HEK293T (cell line): ENCODE measurements around the gene KRTAP20-2.

ENCODE experiments used
- CTCF ChIA-PET: fragments of 350-600 bp; formaldehyde crosslinking; extraction: SDS; loops from one replicate; lab custom pipeline; 2021; ENCODE audit warnings: antibody characterized with exemption, inconsistent platforms; lab: Yijun Ruan, JAX
- POLR2A ChIA-PET: fragments of 350-600 bp; formaldehyde crosslinking; extraction: SDS; loops from one replicate; lab custom pipeline; 2020; ENCODE audit warnings: antibody characterized with exemption, inconsistent platforms; lab: Yijun Ruan, JAX
- DNase-seq: peaks from one replicate; pipeline ENCODE4 v3.0.0; 2012; ENCODE audit warnings: mixed read lengths; ENCODE audit errors: extremely low spot score
- ARNT ChIP-seq: fragments of 450-650 bp; IDR thresholded peaks from 2 replicates; pipeline ENCODE4 v1.6.1; 2017; ENCODE audit warnings: mild to moderate bottlenecking
- BHLHE40 ChIP-seq: fragments of 450-650 bp; IDR thresholded peaks from 2 replicates; pipeline ENCODE4 v1.6.1; 2016; ENCODE audit warnings: mild to moderate bottlenecking, moderate library complexity, borderline replicate concordance
- CTBP1 ChIP-seq: fragments of 450-650 bp; IDR thresholded peaks from 2 replicates; pipeline ENCODE4 v1.6.1; 2016; ENCODE audit warnings: borderline replicate concordance
- ELF4 ChIP-seq: fragments of 450-650 bp; IDR thresholded peaks from 2 replicates; pipeline ENCODE4 v1.6.1; 2017; ENCODE audit warnings: antibody characterized with exemption
- FOXA1 ChIP-seq: fragments of 450-650 bp; IDR thresholded peaks from 2 replicates; pipeline ENCODE4 v1.6.1; 2016; ENCODE audit warnings: mild to moderate bottlenecking
- FOXK2 ChIP-seq: fragments of 450-650 bp; IDR thresholded peaks from 2 replicates; pipeline ENCODE4 v1.6.1; 2016; ENCODE audit warnings: mild to moderate bottlenecking
- FOXM1 ChIP-seq: fragments of 450-650 bp; IDR thresholded peaks from 2 replicates; pipeline ENCODE4 v1.6.1; 2017; ENCODE audit warnings: mild to moderate bottlenecking, borderline replicate concordance
- HDGF ChIP-seq: fragments of 450-650 bp; IDR thresholded peaks from 2 replicates; pipeline ENCODE4 v1.6.1; 2017; ENCODE audit warnings: antibody characterized with exemption, borderline replicate concordance
- L3MBTL2 ChIP-seq: fragments of 450-650 bp; conservative IDR thresholded peaks from 2 replicates; pipeline ENCODE4 v1.6.1; 2016; ENCODE audit warnings: mild to moderate bottlenecking
- LEF1 ChIP-seq: fragments of 450-650 bp; IDR thresholded peaks from 2 replicates; pipeline ENCODE4 v1.6.1; 2017; ENCODE audit warnings: mild to moderate bottlenecking, borderline replicate concordance
- NFRKB ChIP-seq: fragments of 450-650 bp; IDR thresholded peaks from 2 replicates; pipeline ENCODE4 v1.6.1; 2016; ENCODE audit warnings: mild to moderate bottlenecking, moderate library complexity
- PKNOX1 ChIP-seq: fragments of 450-650 bp; IDR thresholded peaks from 2 replicates; pipeline ENCODE4 v1.6.1; 2016
- SP1 ChIP-seq: fragments of 450-650 bp; IDR thresholded peaks from 2 replicates; pipeline ENCODE4 v1.6.1; 2017
- SUZ12 ChIP-seq: fragments of 450-650 bp; IDR thresholded peaks from 2 replicates; pipeline ENCODE4 v1.6.1; 2016; ENCODE audit warnings: mild to moderate bottlenecking
- TARDBP ChIP-seq: fragments of 450-650 bp; IDR thresholded peaks from 2 replicates; pipeline ENCODE4 v1.6.1; 2016
- ZNF384 ChIP-seq: fragments of 450-650 bp; IDR thresholded peaks from 2 replicates; pipeline ENCODE4 v1.6.1; 2016

KRTAP20-2 gene

GRCh38 chr21:30620522-30620921 is 14.5 kb upstream of the KRTAP20-2 start, which contains the start of gene KRTAP20-4:
TSS of gene KRTAP20-4 (plus strand) at chr21:30620627.
- no peak for DNase-seq
- TF ChIP-seq TARDBP (no peak), L3MBTL2 (no peak), SUZ12 (no peak), ARNT (no peak), ZNF384 (no peak), NFRKB (no peak)
- ChIA-PET POLR2A (no interaction called here), CTCF (no interaction called here)

- no peak for TF ChIP-seq ZNF384
- no peak for TF ChIP-seq SUZ12
- TF ChIP-seq ELF4: no peak
- no peak for TF ChIP-seq L3MBTL2
- no peak for TF ChIP-seq HDGF
- ChIA-PET POLR2A (no interaction called here), CTCF (no interaction called here)
- DNase-seq: no peak
Measured at GRCh38 chr21:30623362-30623761, 11.6 kb upstream of the KRTAP20-2 start.

GRCh38 chr21:30625449-30626165 is 9.4 kb upstream of the KRTAP20-2 start:
- no peak for DNase-seq
- POLR2A ChIA-PET: no interaction called here
- TF ChIP-seq ZNF384 (no peak), SP1 (no peak), L3MBTL2 (no peak), LEF1 (no peak), PKNOX1 (no peak), ARNT (no peak), HDGF (no peak), SUZ12 (no peak), TARDBP (no peak), NFRKB (no peak)
- CTCF ChIA-PET: no interaction called here

GRCh38 chr21:30628109-30628508 is 6.9 kb upstream of the KRTAP20-2 start:
- TF ChIP-seq NFRKB: no peak
- no peak for TF ChIP-seq L3MBTL2
- no peak for TF ChIP-seq LEF1
- no peak for TF ChIP-seq SP1
- TF ChIP-seq ARNT: no peak
- no peak for TF ChIP-seq HDGF
- no peak for TF ChIP-seq PKNOX1
- no peak for TF ChIP-seq TARDBP
- TF ChIP-seq ZNF384: no peak
- TF ChIP-seq BHLHE40: no peak
- no peak for TF ChIP-seq FOXK2
- TF ChIP-seq FOXA1: no peak
- TF ChIP-seq SUZ12: no peak
- CTCF ChIA-PET: no interaction called here
- DNase-seq: no peak
- POLR2A ChIA-PET: no interaction called here

- TF ChIP-seq LEF1 (no peak), NFRKB (no peak), CTBP1 (no peak), L3MBTL2 (no peak), FOXA1 (no peak), ZNF384 (no peak), ARNT (no peak)
- no peak for DNase-seq
- ChIA-PET CTCF (no interaction called here), POLR2A (no interaction called here)
Measured at GRCh38 chr21:30629200-30629599, 5.8 kb upstream of the KRTAP20-2 start.

GRCh38 chr21:30638686-30639085 is 3.7 kb downstream of the KRTAP20-2 start:
- TF ChIP-seq ARNT: no peak
- no peak for TF ChIP-seq HDGF
- no peak for TF ChIP-seq SP1
- no peak for TF ChIP-seq CTBP1
- TF ChIP-seq L3MBTL2: no peak
- no peak for TF ChIP-seq BHLHE40
- no peak for TF ChIP-seq PKNOX1
- TF ChIP-seq FOXM1: no peak
- no peak for TF ChIP-seq TARDBP
- no peak for TF ChIP-seq FOXK2
- TF ChIP-seq FOXA1: no peak
- no peak for TF ChIP-seq NFRKB
- no peak for TF ChIP-seq ELF4
- no peak for TF ChIP-seq ZNF384
- no peak for TF ChIP-seq LEF1
- TF ChIP-seq SUZ12: no peak
- no peak for DNase-seq
- ChIA-PET CTCF (no interaction called here), POLR2A (no interaction called here)

GRCh38 chr21:30642564-30642963 is 7.6 kb downstream of the KRTAP20-2 start, which contains the start of gene KRTAP20-3:
TSS of gene KRTAP20-3 (plus strand) at chr21:30642864.
- ChIA-PET POLR2A (no interaction called here), CTCF (no interaction called here)
- TF ChIP-seq ARNT: no peak
- TF ChIP-seq ELF4: no peak
- TF ChIP-seq HDGF: no peak
- TF ChIP-seq SP1: no peak
- no peak for TF ChIP-seq L3MBTL2
- no peak for TF ChIP-seq SUZ12
- TF ChIP-seq FOXM1: no peak
- no peak for TF ChIP-seq ZNF384
- no peak for TF ChIP-seq PKNOX1
- TF ChIP-seq TARDBP: no peak
- no peak for TF ChIP-seq LEF1
- TF ChIP-seq BHLHE40: no peak
- no peak for TF ChIP-seq NFRKB
- TF ChIP-seq FOXA1: no peak
- TF ChIP-seq FOXK2: no peak
- TF ChIP-seq CTBP1: no peak
- no peak for DNase-seq
